Liver (tissue), 3 donors: ENCODE data around the gene CACNG8.

Experiments
- RAD21 ChIP-seq, 2 donors: IDR thresholded peaks; 2 replicates each; pipeline ENCODE4 v1.6.1; 2016; ENCODE audit warnings: antibody characterized with exemption in 2 of 2, mild to moderate bottlenecking in 2 of 2
- RXRA ChIP-seq, 2 donors: IDR thresholded peaks; 2 replicates each; pipeline ENCODE4 v1.6.1; 2017 to 2018; ENCODE audit warnings: antibody characterized with exemption in 2 of 2, mild to moderate bottlenecking in 1 of 2
- YY1 ChIP-seq: IDR thresholded peaks from 2 replicates; pipeline ENCODE4 v1.6.1; 2016; ENCODE audit warnings: antibody characterized with exemption, mild to moderate bottlenecking
- TF ChIP-seq, protein P1 (sequence below): IDR thresholded peaks from 2 replicates; pipeline ENCODE4 v1.6.1; 2016; ENCODE audit warnings: antibody characterized with exemption
- TF ChIP-seq, protein P2 (sequence below): fragments of 150-350 bp; IDR thresholded peaks from 2 replicates; pipeline ENCODE4 v1.5.1; 2017; ENCODE audit warnings: improper control_type of control experiment, low read depth, low read length; ENCODE audit not compliant: missing input control
- TF ChIP-seq, protein P3 (sequence below): IDR thresholded peaks from 2 replicates; pipeline ENCODE4 v1.6.1; 2016; ENCODE audit warnings: antibody characterized with exemption
- TF ChIP-seq, protein P4 (sequence below): IDR thresholded peaks from 2 replicates; pipeline ENCODE4 v1.6.1; 2016; ENCODE audit warnings: antibody characterized with exemption, mild to moderate bottlenecking
- donor health status: healthy.
- donor health status: healthy.

DNA sequence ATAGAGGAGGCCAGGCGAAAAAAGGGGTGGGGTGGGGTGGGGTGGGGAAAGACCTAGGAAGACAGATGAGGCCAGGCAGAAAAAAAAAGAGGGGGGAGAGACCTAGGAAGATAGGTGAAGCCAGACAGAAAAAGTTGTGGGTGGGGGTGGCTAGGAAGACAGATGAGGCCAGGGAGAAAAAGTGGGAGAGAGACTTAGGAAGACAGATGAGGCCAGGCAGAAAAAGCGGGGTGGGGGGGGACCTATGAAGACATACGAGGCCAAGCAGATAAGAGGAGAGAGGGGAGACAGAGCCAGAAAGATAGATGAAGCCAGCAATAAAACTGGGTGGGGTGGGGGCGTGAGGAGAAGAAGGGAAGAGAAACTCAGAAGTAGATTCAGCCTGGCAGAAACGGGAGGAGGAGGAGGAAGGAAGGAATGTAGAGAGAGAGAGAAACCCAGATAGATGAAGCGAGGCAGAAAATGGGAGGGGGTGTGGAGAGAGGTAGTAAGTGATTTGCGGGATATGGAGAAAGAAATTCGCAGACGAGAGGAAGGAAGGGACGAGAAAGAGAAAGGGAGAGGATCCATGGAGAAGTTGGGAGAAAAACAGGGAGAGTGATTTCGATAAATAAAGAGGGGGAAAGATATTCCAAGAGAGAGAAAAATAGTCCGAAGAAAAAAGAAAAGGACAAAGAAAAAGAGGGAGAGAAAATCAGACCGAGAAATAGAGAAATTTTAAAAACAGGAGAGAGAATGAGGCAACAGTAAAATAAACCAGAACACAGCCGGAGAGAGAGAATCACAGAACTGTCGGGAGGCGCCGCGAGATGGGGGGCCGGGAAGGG is 16.5 kb downstream of the CACNG8 start:
- TF ChIP-seq, protein P1, sequence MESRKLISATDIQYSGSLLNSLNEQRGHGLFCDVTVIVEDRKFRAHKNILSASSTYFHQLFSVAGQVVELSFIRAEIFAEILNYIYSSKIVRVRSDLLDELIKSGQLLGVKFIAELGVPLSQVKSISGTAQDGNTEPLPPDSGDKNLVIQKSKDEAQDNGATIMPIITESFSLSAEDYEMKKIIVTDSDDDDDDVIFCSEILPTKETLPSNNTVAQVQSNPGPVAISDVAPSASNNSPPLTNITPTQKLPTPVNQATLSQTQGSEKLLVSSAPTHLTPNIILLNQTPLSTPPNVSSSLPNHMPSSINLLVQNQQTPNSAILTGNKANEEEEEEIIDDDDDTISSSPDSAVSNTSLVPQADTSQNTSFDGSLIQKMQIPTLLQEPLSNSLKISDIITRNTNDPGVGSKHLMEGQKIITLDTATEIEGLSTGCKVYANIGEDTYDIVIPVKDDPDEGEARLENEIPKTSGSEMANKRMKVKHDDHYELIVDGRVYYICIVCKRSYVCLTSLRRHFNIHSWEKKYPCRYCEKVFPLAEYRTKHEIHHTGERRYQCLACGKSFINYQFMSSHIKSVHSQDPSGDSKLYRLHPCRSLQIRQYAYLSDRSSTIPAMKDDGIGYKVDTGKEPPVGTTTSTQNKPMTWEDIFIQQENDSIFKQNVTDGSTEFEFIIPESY = no peak
- TF ChIP-seq, protein P2, sequence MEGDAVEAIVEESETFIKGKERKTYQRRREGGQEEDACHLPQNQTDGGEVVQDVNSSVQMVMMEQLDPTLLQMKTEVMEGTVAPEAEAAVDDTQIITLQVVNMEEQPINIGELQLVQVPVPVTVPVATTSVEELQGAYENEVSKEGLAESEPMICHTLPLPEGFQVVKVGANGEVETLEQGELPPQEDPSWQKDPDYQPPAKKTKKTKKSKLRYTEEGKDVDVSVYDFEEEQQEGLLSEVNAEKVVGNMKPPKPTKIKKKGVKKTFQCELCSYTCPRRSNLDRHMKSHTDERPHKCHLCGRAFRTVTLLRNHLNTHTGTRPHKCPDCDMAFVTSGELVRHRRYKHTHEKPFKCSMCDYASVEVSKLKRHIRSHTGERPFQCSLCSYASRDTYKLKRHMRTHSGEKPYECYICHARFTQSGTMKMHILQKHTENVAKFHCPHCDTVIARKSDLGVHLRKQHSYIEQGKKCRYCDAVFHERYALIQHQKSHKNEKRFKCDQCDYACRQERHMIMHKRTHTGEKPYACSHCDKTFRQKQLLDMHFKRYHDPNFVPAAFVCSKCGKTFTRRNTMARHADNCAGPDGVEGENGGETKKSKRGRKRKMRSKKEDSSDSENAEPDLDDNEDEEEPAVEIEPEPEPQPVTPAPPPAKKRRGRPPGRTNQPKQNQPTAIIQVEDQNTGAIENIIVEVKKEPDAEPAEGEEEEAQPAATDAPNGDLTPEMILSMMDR = no peak
- TF ChIP-seq, protein P3, sequence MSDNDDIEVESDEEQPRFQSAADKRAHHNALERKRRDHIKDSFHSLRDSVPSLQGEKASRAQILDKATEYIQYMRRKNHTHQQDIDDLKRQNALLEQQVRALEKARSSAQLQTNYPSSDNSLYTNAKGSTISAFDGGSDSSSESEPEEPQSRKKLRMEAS = no peak
- TF ChIP-seq, protein P4, sequence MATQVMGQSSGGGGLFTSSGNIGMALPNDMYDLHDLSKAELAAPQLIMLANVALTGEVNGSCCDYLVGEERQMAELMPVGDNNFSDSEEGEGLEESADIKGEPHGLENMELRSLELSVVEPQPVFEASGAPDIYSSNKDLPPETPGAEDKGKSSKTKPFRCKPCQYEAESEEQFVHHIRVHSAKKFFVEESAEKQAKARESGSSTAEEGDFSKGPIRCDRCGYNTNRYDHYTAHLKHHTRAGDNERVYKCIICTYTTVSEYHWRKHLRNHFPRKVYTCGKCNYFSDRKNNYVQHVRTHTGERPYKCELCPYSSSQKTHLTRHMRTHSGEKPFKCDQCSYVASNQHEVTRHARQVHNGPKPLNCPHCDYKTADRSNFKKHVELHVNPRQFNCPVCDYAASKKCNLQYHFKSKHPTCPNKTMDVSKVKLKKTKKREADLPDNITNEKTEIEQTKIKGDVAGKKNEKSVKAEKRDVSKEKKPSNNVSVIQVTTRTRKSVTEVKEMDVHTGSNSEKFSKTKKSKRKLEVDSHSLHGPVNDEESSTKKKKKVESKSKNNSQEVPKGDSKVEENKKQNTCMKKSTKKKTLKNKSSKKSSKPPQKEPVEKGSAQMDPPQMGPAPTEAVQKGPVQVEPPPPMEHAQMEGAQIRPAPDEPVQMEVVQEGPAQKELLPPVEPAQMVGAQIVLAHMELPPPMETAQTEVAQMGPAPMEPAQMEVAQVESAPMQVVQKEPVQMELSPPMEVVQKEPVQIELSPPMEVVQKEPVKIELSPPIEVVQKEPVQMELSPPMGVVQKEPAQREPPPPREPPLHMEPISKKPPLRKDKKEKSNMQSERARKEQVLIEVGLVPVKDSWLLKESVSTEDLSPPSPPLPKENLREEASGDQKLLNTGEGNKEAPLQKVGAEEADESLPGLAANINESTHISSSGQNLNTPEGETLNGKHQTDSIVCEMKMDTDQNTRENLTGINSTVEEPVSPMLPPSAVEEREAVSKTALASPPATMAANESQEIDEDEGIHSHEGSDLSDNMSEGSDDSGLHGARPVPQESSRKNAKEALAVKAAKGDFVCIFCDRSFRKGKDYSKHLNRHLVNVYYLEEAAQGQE = no peak
- TF ChIP-seq YY1 (no peak), RXRA (IDR thresholded peaks at IDR 0.05) (no peak), RAD21 (IDR thresholded peaks at IDR 0.05) (no peak)
